22Rv1 (cell line): ENCODE results near the gene NOL9.

ENCODE experiments used
- CTCF ChIP-seq: fragments of 450-650 bp; IDR thresholded peaks from 2 replicates; pipeline ENCODE4 v1.5.1; 2017; ENCODE audit warnings: mild to moderate bottlenecking
- ZFX ChIP-seq: fragments of 450-650 bp; IDR thresholded peaks from 2 replicates; pipeline ENCODE4 v1.6.1; 2017; ENCODE audit warnings: antibody characterized with exemption, borderline replicate concordance

- TF ChIP-seq CTCF (no peak), ZFX (no peak)
These were observed 47.3 kb downstream of the NOL9 start for GRCh38 chr1:6507037-6507428.
